HL-60 (cell line): ENCODE measurements around the gene ZSWIM6.

Experiments used
- CTCF ChIP-seq: IDR thresholded peaks from one replicate; pipeline ENCODE4 v1.5.1; 2011; ENCODE audit warnings: low read length, control low read depth, inconsistent platforms; ENCODE audit not compliant: insufficient read depth
- GABPA ChIP-seq: IDR thresholded peaks from 2 replicates; pipeline ENCODE4 v1.6.1; 2012; ENCODE audit warnings: low read depth
- POLR2AphosphoS5 ChIP-seq: IDR thresholded peaks from 2 replicates; pipeline ENCODE4 v1.6.1; 2012; ENCODE audit warnings: low read depth
- REST ChIP-seq: IDR thresholded peaks from 2 replicates; pipeline ENCODE4 v1.6.1; 2012; ENCODE audit warnings: low read depth; ENCODE audit not compliant: insufficient replicate concordance
- SPI1 ChIP-seq: IDR thresholded peaks from 2 replicates; pipeline ENCODE4 v1.6.1; 2012; ENCODE audit warnings: low read depth, mild to moderate bottlenecking, borderline replicate concordance

- TF ChIP-seq CTCF: no peak
- no peak for TF ChIP-seq POLR2AphosphoS5
- TF ChIP-seq REST: no peak
- no peak for TF ChIP-seq GABPA
- no peak for TF ChIP-seq SPI1
These were observed 70.3 kb downstream of the ZSWIM6 start for GRCh38 chr5:61402244-61402823.
